ENCODE results near the gene SAMHD1.

The SAMHD1 gene

GRCh38 chr20:36989797-36990196 lies 38.3 kb upstream of the SAMHD1 start:
- no peak for TF ChIP-seq MAX (IDR thresholded peaks at IDR 0.05; ENCODE audit: low read depth, low read length)
- TF ChIP-seq CTCF (IDR thresholded peaks at IDR 0.05; ENCODE audit: low read depth, low read length), result no peak
- no peak for TF ChIP-seq POLR2A (IDR thresholded peaks at IDR 0.05; ENCODE audit: extremely low read depth, insufficient read length)
- no peak for TF ChIP-seq MYC (IDR thresholded peaks at IDR 0.05; ENCODE audit: low read depth, low read length)
- no peak overlapping the region for H3K4me3 ChIP-seq (ENCODE audit: low read depth, low read length)
- DNase-seq (ENCODE audit: low read depth), result peak; percentile 60

GRCh38 chr20:36988494-36988966 lies 37.0 kb upstream of the SAMHD1 start:
- TF ChIP-seq MYC (IDR thresholded peaks at IDR 0.05; ENCODE audit: low read depth, low read length) (no peak), MAX (IDR thresholded peaks at IDR 0.05; ENCODE audit: low read depth, low read length) (no peak), CTCF (IDR thresholded peaks at IDR 0.05; ENCODE audit: low read depth, low read length) (no peak), POLR2A (IDR thresholded peaks at IDR 0.05; ENCODE audit: extremely low read depth, insufficient read length) (no peak)
- DNase-seq (ENCODE audit: low read depth), result no peak
- H3K4me3 ChIP-seq (ENCODE audit: low read depth, low read length), result no peak overlapping the region

- no peak for DNase-seq (ENCODE audit: low read depth)
- TF ChIP-seq POLR2A (IDR thresholded peaks at IDR 0.05; ENCODE audit: extremely low read depth, insufficient read length) (no peak), MYC (IDR thresholded peaks at IDR 0.05; ENCODE audit: low read depth, low read length) (no peak), MAX (IDR thresholded peaks at IDR 0.05; ENCODE audit: low read depth, low read length) (no peak), CTCF (IDR thresholded peaks at IDR 0.05; ENCODE audit: low read depth, low read length) (no peak)
- H3K4me3 ChIP-seq (ENCODE audit: low read depth, low read length), result no peak overlapping the region
Measured at GRCh38 chr20:36984257-36984638, 32.7 kb upstream of the SAMHD1 start.

GRCh38 chr20:36975099-36975818 lies 23.8 kb upstream of the SAMHD1 start:
- no peak overlapping the region for H3K4me3 ChIP-seq (ENCODE audit: low read depth, low read length)
- TF ChIP-seq MYC (IDR thresholded peaks at IDR 0.05; ENCODE audit: low read depth, low read length) (no peak), CTCF (IDR thresholded peaks at IDR 0.05; ENCODE audit: low read depth, low read length) (no peak), POLR2A (IDR thresholded peaks at IDR 0.05; ENCODE audit: extremely low read depth, insufficient read length) (no peak), MAX (IDR thresholded peaks at IDR 0.05; ENCODE audit: low read depth, low read length) (no peak)
- no peak for DNase-seq (ENCODE audit: low read depth)

GRCh38 chr20:36974660-36975059 lies 23.2 kb upstream of the SAMHD1 start:
- no peak for DNase-seq (ENCODE audit: low read depth)
- H3K4me3 ChIP-seq (ENCODE audit: low read depth, low read length), result no peak overlapping the region
- TF ChIP-seq CTCF (IDR thresholded peaks at IDR 0.05; ENCODE audit: low read depth, low read length) (no peak), MYC (IDR thresholded peaks at IDR 0.05; ENCODE audit: low read depth, low read length) (no peak), POLR2A (IDR thresholded peaks at IDR 0.05; ENCODE audit: extremely low read depth, insufficient read length) (no peak), MAX (IDR thresholded peaks at IDR 0.05; ENCODE audit: low read depth, low read length) (no peak)

All from NB4 (cell line).